ENCODE results near the gene CAMK2A.

Gene CAMK2A

GRCh38 chr5:150285114-150285513, 4.5 kb downstream of the CAMK2A start:
- in situ Hi-C loops (cut with HindIII; ENCODE audit: low sequenced_read_pairs), result no loop called here

- in situ Hi-C loops (cut with HindIII; ENCODE audit: low sequenced_read_pairs), result no loop called here
These were observed 5.3 kb downstream of the CAMK2A start for GRCh38 chr5:150284311-150284710.

GRCh38 chr5:150283904-150284303, 5.7 kb downstream of the CAMK2A start:
- in situ Hi-C loops (cut with HindIII; ENCODE audit: low sequenced_read_pairs), result no loop called here

DNA sequence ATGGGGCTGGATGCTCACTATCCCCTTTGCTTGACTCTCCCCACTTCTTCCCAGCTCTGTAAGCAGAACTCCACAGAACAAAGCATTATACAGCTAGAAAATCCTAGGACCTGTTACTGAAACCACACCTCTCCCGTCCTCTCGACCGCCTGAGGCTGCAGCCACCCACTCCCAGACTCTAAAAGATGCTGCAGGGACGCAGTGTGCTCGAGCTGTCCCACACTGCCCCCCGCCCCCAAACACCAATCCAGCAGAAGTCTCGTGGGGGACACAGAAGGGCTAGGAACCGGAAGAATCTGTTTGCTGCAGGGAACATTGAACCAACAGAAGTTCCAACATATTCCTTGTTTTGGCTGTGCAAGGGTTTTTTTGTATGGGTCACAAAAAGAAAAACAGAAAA, 7.6 kb downstream of the CAMK2A start:
- in situ Hi-C loops (cut with HindIII; ENCODE audit: low sequenced_read_pairs), result no loop called here

- in situ Hi-C loops (cut with HindIII; ENCODE audit: low sequenced_read_pairs), result no loop called here
These were observed 10.1 kb downstream of the CAMK2A start for GRCh38 chr5:150279330-150280020.

DNA sequence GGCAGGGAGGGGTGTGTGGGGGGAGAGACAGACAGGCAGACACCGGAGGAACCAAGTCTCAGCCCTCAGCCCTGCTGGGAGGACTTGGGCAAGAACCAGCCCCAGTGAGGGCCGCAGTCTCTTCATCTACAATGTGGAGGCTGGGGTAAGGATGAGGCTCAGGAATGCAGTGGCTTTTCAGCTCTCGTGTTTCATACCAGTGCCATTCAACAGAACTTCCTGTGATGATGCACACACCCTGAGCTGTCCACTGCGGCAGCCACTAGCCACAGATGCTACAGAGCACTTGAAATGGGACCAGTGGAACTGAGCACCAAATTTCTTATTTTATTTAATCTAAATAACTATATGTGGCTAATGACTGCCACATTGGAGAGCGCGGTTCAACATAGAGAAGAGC, 10.7 kb downstream of the CAMK2A start:
- in situ Hi-C loops (cut with HindIII; ENCODE audit: low sequenced_read_pairs), result no loop called here

DNA sequence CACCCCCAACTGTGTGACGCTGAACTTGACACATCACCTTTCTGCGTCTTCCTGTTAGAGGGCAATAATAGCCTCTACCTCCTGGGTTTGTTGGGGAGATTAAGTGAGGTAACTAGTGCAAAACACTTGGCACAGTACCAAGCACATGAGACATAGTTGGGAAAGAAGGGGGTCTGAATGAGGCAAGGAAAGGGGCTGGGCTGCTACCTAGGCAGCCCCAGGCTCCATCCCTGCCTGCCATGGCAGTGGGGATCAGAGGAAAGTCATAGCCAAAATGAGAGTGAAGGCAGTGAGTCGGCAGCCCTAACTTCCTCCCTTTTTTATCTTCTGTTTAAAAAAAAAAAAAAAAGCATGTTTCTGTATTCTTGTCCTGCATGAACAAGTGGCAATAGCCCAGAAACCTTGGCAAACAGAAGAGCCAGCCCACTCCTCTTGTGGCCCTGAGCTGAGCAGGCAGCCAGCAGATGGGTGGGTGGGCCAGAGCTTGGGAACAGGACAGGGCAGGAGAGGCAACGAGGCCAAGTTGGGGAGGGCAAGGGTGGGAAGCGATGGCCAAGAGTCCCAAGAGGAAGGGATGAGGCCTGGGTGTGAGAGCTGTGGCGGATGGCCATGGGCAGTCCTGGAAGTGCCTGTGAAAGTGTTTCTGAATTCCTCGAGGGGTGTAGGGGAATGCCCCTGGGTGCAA, 11.4 kb downstream of the CAMK2A start:
- in situ Hi-C loops (cut with HindIII; ENCODE audit: low sequenced_read_pairs), result no loop called here

DNA sequence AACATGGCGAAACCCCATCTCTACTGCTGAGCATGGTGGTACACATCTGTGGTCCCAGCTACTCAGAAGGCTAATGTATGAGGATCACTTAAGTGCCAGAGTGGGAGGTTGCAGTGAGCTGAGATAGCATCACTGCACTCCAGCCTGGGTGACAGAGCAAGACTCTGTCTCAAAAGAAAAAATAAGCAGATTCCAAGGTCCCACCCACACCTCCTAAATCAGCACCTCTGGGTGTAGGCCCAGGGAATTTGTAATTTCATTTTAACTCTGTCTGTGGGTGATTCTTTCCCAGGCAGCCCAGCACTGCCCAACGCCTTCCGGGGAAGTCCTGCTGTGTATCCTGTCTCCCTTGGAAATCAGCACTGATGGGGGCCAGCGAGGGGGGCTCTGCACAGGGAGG, 12.5 kb downstream of the CAMK2A start:
- in situ Hi-C loops (cut with HindIII; ENCODE audit: low sequenced_read_pairs), result no loop called here

- in situ Hi-C loops (cut with HindIII; ENCODE audit: low sequenced_read_pairs), result loop anchor here (5.0 kb wide), 4 partner anchors 43 to 253 kb away; partner anchors contain the start of gene SLC6A7
These were observed 14.8 kb downstream of the CAMK2A start for GRCh38 chr5:150274811-150275210.

DNA sequence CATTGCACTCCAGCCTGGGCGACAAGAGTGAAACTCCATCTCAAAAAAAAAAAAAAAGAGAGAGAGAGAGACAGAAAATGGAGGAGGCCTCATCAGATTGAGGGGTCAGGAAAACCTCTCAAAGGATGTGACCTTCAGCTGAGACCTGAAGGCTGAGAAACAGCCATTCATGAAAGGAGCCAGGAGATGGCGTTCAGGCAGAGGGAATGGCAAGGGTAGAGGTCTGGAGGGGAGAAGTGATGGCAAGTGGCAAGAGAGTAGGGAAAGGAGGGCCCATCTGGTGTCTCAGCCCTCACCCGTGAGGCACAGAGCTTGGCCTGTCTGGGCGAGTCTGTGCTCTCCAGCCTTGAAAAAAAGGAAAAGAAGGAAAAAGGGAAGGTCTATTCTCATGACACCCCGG, 17.0 kb downstream of the CAMK2A start:
- in situ Hi-C loops (cut with HindIII; ENCODE audit: low sequenced_read_pairs), result loop anchor here (5.0 kb wide), 4 partner anchors 40 to 250 kb away; partner anchors contain the start of gene SLC6A7

- in situ Hi-C loops (cut with HindIII; ENCODE audit: low sequenced_read_pairs), result loop anchor here (5.0 kb wide), 4 partner anchors 40 to 250 kb away; partner anchors contain the start of gene SLC6A7
These were observed 17.6 kb downstream of the CAMK2A start for GRCh38 chr5:150271923-150272322.

GRCh38 chr5:150271296-150271692, 18.3 kb downstream of the CAMK2A start:
- in situ Hi-C loops (cut with HindIII; ENCODE audit: low sequenced_read_pairs), result loop anchor here (5.0 kb wide), 4 partner anchors 39 to 249 kb away; partner anchors contain the start of gene SLC6A7

DNA sequence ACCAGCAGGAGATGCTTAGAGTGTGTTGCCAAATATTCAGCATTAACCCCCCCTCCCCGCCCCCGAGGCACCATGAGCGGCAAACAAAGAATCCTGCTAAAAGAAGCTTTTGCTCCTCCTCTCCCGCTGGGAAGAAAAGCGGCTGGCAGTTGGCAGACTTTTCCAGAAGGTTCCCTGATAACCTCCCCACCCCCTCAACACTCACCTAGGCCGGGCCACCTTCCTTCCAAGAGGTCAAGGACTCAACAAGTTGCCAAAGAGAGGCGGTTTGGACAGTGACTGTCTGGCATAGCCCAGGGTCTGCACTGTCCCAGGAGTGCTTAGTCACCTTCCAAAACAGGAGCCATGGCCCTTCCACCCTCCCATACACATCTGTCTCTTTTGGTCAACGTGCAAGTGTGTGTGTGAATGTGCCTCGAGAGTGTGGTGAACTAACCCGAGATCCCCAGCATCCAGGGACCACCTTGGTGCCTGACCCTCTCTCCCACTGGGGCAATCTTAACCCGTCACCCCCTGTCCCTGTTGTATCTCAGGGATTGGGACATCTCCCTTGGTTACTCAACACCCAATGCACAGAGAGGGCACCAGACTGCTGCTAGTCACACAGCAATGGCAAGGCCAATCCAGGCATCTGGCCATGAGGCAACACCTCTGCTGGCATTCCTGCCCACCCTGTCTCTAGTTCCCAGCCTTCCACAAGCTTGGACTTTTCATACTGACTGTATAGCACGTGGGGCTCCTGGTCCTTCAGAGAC, 18.9 kb downstream of the CAMK2A start:
- in situ Hi-C loops (cut with HindIII; ENCODE audit: low sequenced_read_pairs), result loop anchor here (5.0 kb wide), 4 partner anchors 38 to 248 kb away; partner anchors contain the start of gene SLC6A7

GRCh38 chr5:150266871-150267291, 22.7 kb downstream of the CAMK2A start:
- in situ Hi-C loops (cut with HindIII; ENCODE audit: low sequenced_read_pairs), result no loop called here

GRCh38 chr5:150265870-150266383, 23.6 kb downstream of the CAMK2A start:
- in situ Hi-C loops (cut with HindIII; ENCODE audit: low sequenced_read_pairs), result no loop called here

- in situ Hi-C loops (cut with HindIII; ENCODE audit: low sequenced_read_pairs), result no loop called here
These were observed 24.6 kb downstream of the CAMK2A start for GRCh38 chr5:150264667-150265603.

DNA sequence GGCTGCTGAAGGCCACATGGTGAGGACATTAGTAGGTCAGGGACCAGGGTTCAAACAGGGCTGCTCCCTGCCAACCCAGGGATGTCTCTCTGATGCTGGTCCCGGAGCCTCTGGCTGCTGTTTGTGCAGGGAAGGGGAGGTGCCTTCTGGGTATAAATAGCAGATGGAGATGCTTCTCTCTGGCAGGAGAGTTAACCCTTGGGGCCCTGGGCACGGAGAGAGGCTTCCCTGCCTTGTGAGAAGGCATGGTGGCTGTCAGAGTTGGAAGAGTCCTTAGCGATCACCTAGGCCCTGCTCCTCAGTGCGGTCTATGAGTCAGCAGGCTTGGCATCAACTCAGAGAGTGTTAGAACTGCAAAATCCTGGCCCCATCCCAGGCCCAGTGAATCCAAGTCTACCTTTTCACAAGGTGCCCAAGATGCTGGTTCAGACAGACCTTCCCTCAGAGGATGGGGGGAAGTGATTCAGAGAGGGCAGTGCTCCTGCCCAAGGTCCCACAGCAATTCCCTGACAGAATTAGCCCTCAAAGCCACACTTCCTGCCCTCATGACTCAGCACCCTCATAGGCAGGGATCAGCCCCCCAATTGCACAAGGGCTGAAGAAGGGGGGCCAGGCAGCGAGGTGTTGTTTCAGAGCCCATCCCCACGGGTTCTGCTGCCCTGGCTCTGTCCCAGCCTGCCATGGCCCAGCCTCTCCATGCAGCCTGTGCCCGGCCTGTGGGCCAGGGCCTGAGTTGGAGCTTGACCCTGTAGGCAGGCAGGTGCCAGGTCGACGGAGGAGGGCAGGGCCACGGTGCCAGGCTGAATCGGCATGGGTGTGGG, 25.6 kb downstream of the CAMK2A start:
- in situ Hi-C loops (cut with HindIII; ENCODE audit: low sequenced_read_pairs), result no loop called here

DNA sequence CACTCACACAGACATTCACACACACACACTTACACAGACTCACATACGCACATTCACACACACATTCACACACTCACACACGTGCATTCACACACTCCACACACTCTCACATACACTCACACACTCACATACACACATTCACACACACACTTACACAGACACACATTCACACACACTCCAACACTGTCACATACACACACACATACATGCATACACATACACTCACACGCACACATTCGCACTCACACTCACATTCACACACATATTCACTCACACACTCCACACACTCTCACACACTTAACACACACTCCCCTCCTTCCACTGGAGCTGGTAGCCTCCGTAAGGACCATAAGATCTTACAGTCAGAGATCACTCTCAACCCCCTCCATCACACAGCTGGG, 26.2 kb downstream of the CAMK2A start:
- in situ Hi-C loops (cut with HindIII; ENCODE audit: low sequenced_read_pairs), result no loop called here

- in situ Hi-C loops (cut with HindIII; ENCODE audit: low sequenced_read_pairs), result no loop called here
These were observed 27.1 kb downstream of the CAMK2A start for GRCh38 chr5:150262502-150262901.

Data from endothelial cell of hepatic sinusoid (primary cell).